ENCODE data around the gene PLD3.

- TF ChIP-seq, protein P1, sequence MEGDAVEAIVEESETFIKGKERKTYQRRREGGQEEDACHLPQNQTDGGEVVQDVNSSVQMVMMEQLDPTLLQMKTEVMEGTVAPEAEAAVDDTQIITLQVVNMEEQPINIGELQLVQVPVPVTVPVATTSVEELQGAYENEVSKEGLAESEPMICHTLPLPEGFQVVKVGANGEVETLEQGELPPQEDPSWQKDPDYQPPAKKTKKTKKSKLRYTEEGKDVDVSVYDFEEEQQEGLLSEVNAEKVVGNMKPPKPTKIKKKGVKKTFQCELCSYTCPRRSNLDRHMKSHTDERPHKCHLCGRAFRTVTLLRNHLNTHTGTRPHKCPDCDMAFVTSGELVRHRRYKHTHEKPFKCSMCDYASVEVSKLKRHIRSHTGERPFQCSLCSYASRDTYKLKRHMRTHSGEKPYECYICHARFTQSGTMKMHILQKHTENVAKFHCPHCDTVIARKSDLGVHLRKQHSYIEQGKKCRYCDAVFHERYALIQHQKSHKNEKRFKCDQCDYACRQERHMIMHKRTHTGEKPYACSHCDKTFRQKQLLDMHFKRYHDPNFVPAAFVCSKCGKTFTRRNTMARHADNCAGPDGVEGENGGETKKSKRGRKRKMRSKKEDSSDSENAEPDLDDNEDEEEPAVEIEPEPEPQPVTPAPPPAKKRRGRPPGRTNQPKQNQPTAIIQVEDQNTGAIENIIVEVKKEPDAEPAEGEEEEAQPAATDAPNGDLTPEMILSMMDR (IDR thresholded peaks at IDR 0.05): no peak
- TF ChIP-seq POLR2A (IDR thresholded peaks at IDR 0.05): no peak
Measured at GRCh38 chr19:40387155-40387554, 38.7 kb downstream of the PLD3 start.
